K562 (cell line): ENCODE measurements around the gene AGPAT3. TPM values are rescaled to one million over a fixed set of nuclear protein-coding genes. Genes with fewer than 3 reads are reported as not detected.

Experiments used
- ATAC-seq: fragments of 200-7000 bp; cut with Tn5 transposase; 3 replicates; pipeline ENCODE4 v1.9.1; 2020; ENCODE audit warnings: moderate library complexity
- BruUV-seq: library from RNA; stranded (reverse); fragments of 400-500 nt; replicated peaks from 2 replicates; lab custom pipeline; 2021; lab: Mats Ljungman, UMichigan
- CTCF ChIA-PET: fragments of 300-600 bp; formaldehyde crosslinking; extraction: SDS; loops from one replicate; lab custom pipeline; 2021; ENCODE audit warnings: low intra/inter-chr PET ratio; lab: Yijun Ruan, JAX
- POLR2A ChIA-PET: fragments of 300-600, 350-650 bp; sonication (Branson Sonifier 250); formaldehyde crosslinking; extraction: SDS; loops from one replicate; lab custom pipeline; 2021; ENCODE audit warnings: antibody characterized with exemption, inconsistent platforms; lab: Yijun Ruan, JAX
- DNase-seq, 4 experiments: peaks; one replicate each; pipeline versions ENCODE4 v3.0.0 to v3.0.0-alpha.2; 2011 to 2018; ENCODE audit warnings: low spot score in 3 of 4, mixed read lengths in 3 of 4; ENCODE audit errors: extremely low read depth in 1 of 4
- FAIRE-seq: peaks from 2 replicates; lab custom pipeline; 2011; peaks lifted over from hg19 to GRCh38; lab: Jason Lieb, UNC
- H2AFZ ChIP-seq: 2 replicates; pipeline ENCODE4 v1.6.0; 2011; ENCODE audit warnings: low read depth, low read length, control low read depth, inconsistent platforms
- H3K27ac ChIP-seq: fragments of 200-600 bp; 3 replicates; pipeline ENCODE4 v1.8.0; 2011; ENCODE audit warnings: low read depth, mild to moderate bottlenecking, control low read depth, inconsistent platforms, low read length, moderate library complexity, mixed read lengths; ENCODE audit errors: extremely low read depth
- H3K27me3 ChIP-seq, 2 experiments: fragments of 300-600 bp in 1 of 2; 2 replicates in 1 of 2; 3 replicates in 1 of 2; pipeline versions ENCODE4 v1.6.0 to v1.8.0; 2011; ENCODE audit warnings: inconsistent platforms in 2 of 2, low read length in 2 of 2, mild to moderate bottlenecking in 1 of 2, mixed read lengths in 1 of 2, moderate library complexity in 1 of 2; ENCODE audit not compliant: control insufficient read depth in 2 of 2, insufficient read depth in 2 of 2
- H3K36me3 ChIP-seq: fragments of 300-600 bp; 3 replicates; pipeline ENCODE4 v1.8.0; 2011; ENCODE audit warnings: mild to moderate bottlenecking, low read length, inconsistent platforms; ENCODE audit not compliant: control insufficient read depth, insufficient read depth
- H3K4me1 ChIP-seq, 2 experiments: fragments of 200-600 bp in 1 of 2; replicated peaks in 1 of 2; 2 replicates in 1 of 2; 3 replicates in 1 of 2; pipeline versions ENCODE4 v1.5.1 to v1.8.0; 2011; ENCODE audit warnings: inconsistent platforms in 2 of 2, low read length in 2 of 2, mild to moderate bottlenecking in 1 of 2, mixed read lengths in 1 of 2, moderate library complexity in 1 of 2; ENCODE audit not compliant: control insufficient read depth in 2 of 2, insufficient read depth in 2 of 2
- H3K4me2 ChIP-seq: 2 replicates; pipeline ENCODE4 v1.6.1; 2011; ENCODE audit warnings: low read length, control low read depth, inconsistent platforms, mixed read lengths; ENCODE audit not compliant: insufficient read depth
- H3K4me3 ChIP-seq: fragments of 200-600 bp; sonication (generic), shearing (Covaris generic); 2 replicates; pipeline ENCODE4 v1.5.1; 2016; ENCODE audit warnings: control low read depth, inconsistent platforms
- H3K79me2 ChIP-seq: fragments of 200-600 bp; 3 replicates; pipeline ENCODE4 v1.8.0; 2011; ENCODE audit warnings: low read length, inconsistent platforms; ENCODE audit not compliant: control insufficient read depth, insufficient read depth
- H3K9ac ChIP-seq, 2 experiments: 2 replicates each; pipeline versions ENCODE4 v1.6.0 to v1.6.1; 2011; ENCODE audit warnings: low read depth in 2 of 2, low read length in 2 of 2, control low read depth in 1 of 2, inconsistent platforms in 1 of 2, mild to moderate bottlenecking in 1 of 2, mixed read lengths in 1 of 2; ENCODE audit not compliant: insufficient read depth in 1 of 2
- H3K9me1 ChIP-seq: one replicate; pipeline ENCODE4 v1.6.0; 2011; ENCODE audit warnings: inconsistent platforms, mild to moderate bottlenecking, low read length, moderate library complexity; ENCODE audit not compliant: control insufficient read depth, insufficient read depth
- H3K9me3 ChIP-seq: replicated peaks from 2 replicates; pipeline ENCODE4 v1.5.1; 2011; ENCODE audit warnings: low read depth, low read length, inconsistent platforms; ENCODE audit not compliant: control insufficient read depth, insufficient read depth
- H4K20me1 ChIP-seq: replicated peaks from 2 replicates; pipeline ENCODE4 v1.6.1; 2011; ENCODE audit warnings: low read length, inconsistent platforms, mixed read lengths; ENCODE audit not compliant: control insufficient read depth, insufficient read depth
- ATF7 ChIP-seq: fragments of 450-650 bp; IDR thresholded peaks from 2 replicates; pipeline ENCODE4 v1.7.1; 2014; ENCODE audit warnings: mild to moderate bottlenecking, moderate library complexity
- PKNOX1 ChIP-seq: fragments of 450-650 bp; IDR thresholded peaks from 2 replicates; pipeline ENCODE4 v1.6.1; 2016
- POLR2G ChIP-seq: fragments of 200-400 bp; formaldehyde crosslinking; IDR thresholded peaks from 2 replicates; pipeline ENCODE4 v1.6.1; 2017; ENCODE audit warnings: low read depth, mild to moderate bottlenecking, antibody characterized with exemption, low read length, moderate library complexity
- SP1 ChIP-seq: sonication (generic); formaldehyde crosslinking; IDR thresholded peaks from 2 replicates; pipeline ENCODE4 v1.8.1; 2022; ENCODE audit warnings: mild to moderate bottlenecking, missing genetic modification reagents
- WGBS: fragments of 100-300 bp; shearing (Covaris generic); methylation state at CpG from one replicate; pipeline ENCODE4 v1.1.6; 2016; ENCODE audit warnings: low coverage, mixed read lengths; ENCODE audit not compliant: insufficient coverage; ENCODE audit errors: missing lambda C conversion rate; 5-methylcytosine and 5-hydroxymethylcytosine counted together
- in situ Hi-C: fragments of 300-500 bp; cut with MboI; formaldehyde crosslinking; loops from 4 replicates; pipeline ENCODE4 v1.15.0; 2018; ENCODE audit warnings: inconsistent platforms, mixed read lengths
- intact Hi-C: fragments of 100-400 bp; cut with micrococcal nuclease; formaldehyde crosslinking; loops from 2 replicates; pipeline ENCODE4 v1.14.2; 2022
- polyA plus RNA-seq, 8 experiments: library from polyadenylated mRNA; depleted of rRNA in 4 of 8; stranded (reverse) in 5 of 8; unstranded in 3 of 8; fragments of >200 nt; fragmentation: Nextera tagmentation in 2 of 8; fragmentation: Illumina TruSeq in 1 of 8; extraction: Ambion mirVana in 2 of 8; extraction: Trizol in 1 of 8; gene quantifications; 2 replicates each; pipeline versions ENCODE4 v1.2.1 to v1.2.3, GENCODE V29; 2011 to 2014; ENCODE audit warnings: inconsistent platforms in 1 of 8, missing spikeins in 1 of 8
- total RNA-seq, 7 experiments: library from RNA; depleted of rRNA in 6 of 7; stranded (reverse); fragments of >200 nt in 6 of 7; fragmentation: Illumina TruSeq in 2 of 7; extraction: Trizol in 2 of 7; gene quantifications; 2 replicates each; pipeline versions ENCODE4 v1.2.1 to v1.2.3, GENCODE V29; 2011 to 2021; ENCODE audit warnings: low replicate concordance in 1 of 7

The AGPAT3 gene
- total and polyA plus RNA-seq, 9 of the 15 experiments (the other 6 are each of a cell fraction or from before 2014, with no cell fraction given) = 1.5 to 88.4 (median 35.7) TPM

DNA sequence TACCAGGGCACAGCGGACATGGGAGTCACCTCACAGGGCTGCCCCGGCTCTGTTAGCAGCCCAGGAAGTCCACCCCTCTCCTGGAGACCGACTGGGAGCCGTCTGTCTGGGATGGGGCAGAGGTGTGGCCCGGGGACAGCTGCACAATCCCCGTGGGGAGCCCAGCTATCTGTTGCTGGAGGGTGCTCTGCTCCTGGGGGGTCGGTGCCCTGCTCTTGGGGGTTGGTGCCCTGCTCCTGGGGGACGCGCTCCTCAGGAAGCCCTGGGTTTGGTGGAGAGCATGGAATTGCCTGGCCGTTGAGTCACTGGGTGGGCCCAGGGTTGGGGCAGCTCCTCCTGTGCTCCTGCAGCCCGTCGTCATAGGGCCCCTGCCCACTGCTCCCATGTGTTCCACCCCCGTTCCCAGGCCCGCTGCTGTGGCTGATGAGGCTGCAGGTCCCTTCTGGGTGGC is 39.3 kb downstream of the AGPAT3 start:
- intact Hi-C loops = no loop called here
- H3K27ac ChIP-seq = no peak overlapping the region
- no peaks in the 10 kb centered on the region for H3K9me1 ChIP-seq
- TF ChIP-seq PKNOX1 (no peak), SP1 (no peak), ATF7 (no peak), POLR2G (0 out of 2 replicates have a peak, but pooled peaks have one; percentile 27)
- H3K9ac ChIP-seq = peak overlapping the region in 1 of 2 experiments; percentile 47; a peak in 1 of 4 replicates
- no peaks in the 10 kb centered on the region for H3K27me3 ChIP-seq
- ChIA-PET POLR2A (interaction anchor here (0.6 to 2.3 kb wide), 4 partner anchors 11 to 19 kb away, joined by 3 to 12 read pairs (median 6); no protein-coding TSS in a partner anchor), CTCF (no interaction called here)
- in situ Hi-C loops = no loop called here
- no peak overlapping the region for H2AFZ ChIP-seq
- H3K4me2 ChIP-seq = no peak overlapping the region
- WGBS = 84% methylated on average over 13 of the region's 14 CpGs
- peaks cover 53% of the 10 kb centered on the region for H3K79me2 ChIP-seq
- H3K36me3 ChIP-seq = peaks cover 55% of the 10 kb centered on the region; the same call in 2 of the 3 replicates
- H4K20me1 ChIP-seq = 0 out of 2 replicates have a peak, but pooled peaks cover 4% of the 10 kb centered on the region
- ATAC-seq (peak; percentile 44), DNase-seq (peak in 1 of 4 experiments; percentile 14), FAIRE-seq (no peak)
- H3K4me3 ChIP-seq = no peak overlapping the region
- no TSS peak for BruUV-seq
- no peaks in the 10 kb centered on the region for H3K9me3 ChIP-seq
- peaks cover 5 to 35% of the 10 kb centered on the region in 2 experiments; a peak in 2 of 5 replicates for H3K4me1 ChIP-seq
